ENCODE results near the gene GSX1. TPM values are rescaled to one million over a fixed set of nuclear protein-coding genes. Genes with fewer than 3 reads are reported as not detected.
A peak's percentile ranks its signal among the peaks of the same experiment; 100 is the strongest.

The GSX1 gene
- total RNA-seq, 6 donors from 2014 or later = not detected

DNA sequence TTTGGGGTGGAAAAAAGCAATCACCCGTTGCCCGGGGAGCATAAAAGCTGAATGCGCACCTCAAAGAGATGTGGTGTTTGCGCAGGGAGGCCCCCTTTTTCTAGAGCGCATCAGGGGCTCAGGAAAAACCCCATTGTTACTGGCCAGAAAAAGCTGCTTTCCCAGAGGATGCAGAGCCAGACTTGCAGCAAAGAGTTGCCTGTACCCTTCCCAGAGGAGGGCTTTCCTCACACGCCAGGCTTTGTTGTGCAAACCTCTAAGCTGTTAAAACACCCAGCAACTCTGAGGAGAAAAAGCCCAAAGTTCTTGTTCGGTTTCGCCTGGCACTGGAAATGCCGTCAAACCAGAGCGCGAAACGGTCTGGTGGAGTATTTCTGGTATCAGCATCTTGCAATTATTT, 29.3 kb downstream of the GSX1 start:
- peaks cover 0 to 4% (median 4%) of the 10 kb centered on the region in 4 donors for H3K4me1 ChIP-seq
- no peak overlapping the region for H3K27ac ChIP-seq
- no peak for DNase-seq
- no peak for ATAC-seq (ENCODE audit: low FRiP score in 2 of 2)
- H3K4me3 ChIP-seq = no peak overlapping the region
- WGBS, 2 donors = 1 to 3% methylated on average over 11 to 12 of the region's 12 CpGs
- H3K27me3 ChIP-seq = peaks cover 0 to 11% (median 0%) of the 10 kb centered on the region in 4 donors
- H3K36me3 ChIP-seq = no peaks in the 10 kb centered on the region
- TF ChIP-seq, protein P1, sequence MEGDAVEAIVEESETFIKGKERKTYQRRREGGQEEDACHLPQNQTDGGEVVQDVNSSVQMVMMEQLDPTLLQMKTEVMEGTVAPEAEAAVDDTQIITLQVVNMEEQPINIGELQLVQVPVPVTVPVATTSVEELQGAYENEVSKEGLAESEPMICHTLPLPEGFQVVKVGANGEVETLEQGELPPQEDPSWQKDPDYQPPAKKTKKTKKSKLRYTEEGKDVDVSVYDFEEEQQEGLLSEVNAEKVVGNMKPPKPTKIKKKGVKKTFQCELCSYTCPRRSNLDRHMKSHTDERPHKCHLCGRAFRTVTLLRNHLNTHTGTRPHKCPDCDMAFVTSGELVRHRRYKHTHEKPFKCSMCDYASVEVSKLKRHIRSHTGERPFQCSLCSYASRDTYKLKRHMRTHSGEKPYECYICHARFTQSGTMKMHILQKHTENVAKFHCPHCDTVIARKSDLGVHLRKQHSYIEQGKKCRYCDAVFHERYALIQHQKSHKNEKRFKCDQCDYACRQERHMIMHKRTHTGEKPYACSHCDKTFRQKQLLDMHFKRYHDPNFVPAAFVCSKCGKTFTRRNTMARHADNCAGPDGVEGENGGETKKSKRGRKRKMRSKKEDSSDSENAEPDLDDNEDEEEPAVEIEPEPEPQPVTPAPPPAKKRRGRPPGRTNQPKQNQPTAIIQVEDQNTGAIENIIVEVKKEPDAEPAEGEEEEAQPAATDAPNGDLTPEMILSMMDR (IDR thresholded peaks at IDR 0.05) = no peak
- TF ChIP-seq POLR2A (IDR thresholded peaks at IDR 0.05) (no peak), POLR2AphosphoS5 (IDR thresholded peaks at IDR 0.05) (no peak), EP300 (IDR thresholded peaks at IDR 0.05) (no peak)
- H3K9me3 ChIP-seq = no peaks in the 10 kb centered on the region

DNA sequence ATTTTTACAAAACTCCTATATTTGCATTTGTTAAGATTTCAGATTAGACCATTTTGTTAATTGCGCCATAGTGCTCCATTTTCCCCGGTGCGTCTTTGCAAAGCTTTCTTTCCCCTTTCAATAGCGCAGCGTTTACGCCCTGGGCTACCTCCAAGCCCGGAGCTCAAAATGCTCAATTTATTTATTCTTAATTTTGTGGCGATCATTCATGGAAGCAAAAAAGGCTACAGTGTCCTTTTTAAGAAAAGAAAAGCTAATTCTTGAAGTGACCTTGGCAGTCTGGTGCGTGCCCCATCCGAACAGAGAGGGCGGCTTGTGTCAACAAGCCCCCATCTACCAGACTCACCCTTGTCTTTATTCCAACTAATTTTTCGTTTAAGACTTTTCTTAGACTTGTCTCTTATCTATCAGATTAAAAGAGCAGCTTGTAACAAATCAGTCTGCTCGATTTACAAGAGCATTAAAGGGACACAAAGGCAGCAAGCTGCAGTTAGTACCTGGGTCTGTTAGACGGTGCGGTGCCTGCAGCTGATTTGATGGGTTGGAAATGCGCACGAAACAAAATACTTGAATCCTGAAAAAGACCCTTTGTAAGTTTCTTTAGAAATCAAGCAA, 30.1 kb downstream of the GSX1 start:
- TF ChIP-seq POLR2AphosphoS5 (IDR thresholded peaks at IDR 0.05) (no peak), EP300 (IDR thresholded peaks at IDR 0.05) (no peak), POLR2A (IDR thresholded peaks at IDR 0.05) (no peak)
- TF ChIP-seq, protein P1 (IDR thresholded peaks at IDR 0.05) = no peak
- Histone ChIP-seq H3K4me1 (peaks cover 0 to 8% (median 6%) of the 10 kb centered on the region in 4 donors), H3K27me3 (peaks cover 0 to 11% (median 0%) of the 10 kb centered on the region in 4 donors), H3K27ac (no peak overlapping the region), H3K9me3 (no peaks in the 10 kb centered on the region), H3K36me3 (no peaks in the 10 kb centered on the region), H3K4me3 (no peak overlapping the region)
- 6 to 7% methylated on average over 17 of the region's 17 CpGs for WGBS, 2 donors
- DNase-seq (no peak), ATAC-seq (ENCODE audit: low FRiP score in 2 of 2) (no peak)

DNA sequence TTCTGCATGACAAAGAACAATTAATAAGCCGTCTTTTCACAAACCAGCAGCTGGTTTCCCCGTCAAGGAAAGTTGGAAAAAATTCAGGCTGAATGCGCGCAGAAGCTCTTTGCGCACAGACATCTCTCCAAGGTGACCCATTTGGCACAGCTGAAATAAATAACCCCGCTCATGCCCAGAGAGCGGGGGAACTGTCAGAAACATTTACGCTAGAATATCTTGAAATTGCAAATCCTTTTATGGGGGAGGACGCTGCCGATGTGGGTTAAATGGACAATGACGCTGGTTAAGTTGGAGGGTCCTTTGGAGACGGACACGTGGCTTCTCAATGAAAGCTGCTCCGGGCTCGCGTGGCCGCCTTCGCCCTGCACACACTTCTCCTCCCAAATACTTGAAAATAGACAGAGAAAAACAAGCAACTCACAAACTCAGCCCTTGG, 30.6 kb downstream of the GSX1 start:
- no peaks in the 10 kb centered on the region for H3K36me3 ChIP-seq
- ATAC-seq (ENCODE audit: low FRiP score in 2 of 2) (no peak), DNase-seq (peak in 1 of 2 donors; percentile 47)
- H3K27me3 ChIP-seq = peaks cover 0 to 11% (median 0%) of the 10 kb centered on the region in 4 donors
- H3K9me3 ChIP-seq = no peaks in the 10 kb centered on the region
- H3K4me1 ChIP-seq = peaks cover 0 to 8% (median 6%) of the 10 kb centered on the region in 4 donors
- no peak overlapping the region for H3K27ac ChIP-seq
- H3K4me3 ChIP-seq = no peak overlapping the region
- 5 to 6% methylated on average over 18 of the region's 18 CpGs for WGBS, 2 donors
- TF ChIP-seq, protein P1 (IDR thresholded peaks at IDR 0.05) = no peak
- TF ChIP-seq EP300 (IDR thresholded peaks at IDR 0.05) = no peak
- no peak for TF ChIP-seq POLR2A (IDR thresholded peaks at IDR 0.05)
- TF ChIP-seq POLR2AphosphoS5 (IDR thresholded peaks at IDR 0.05) = no peak

DNA sequence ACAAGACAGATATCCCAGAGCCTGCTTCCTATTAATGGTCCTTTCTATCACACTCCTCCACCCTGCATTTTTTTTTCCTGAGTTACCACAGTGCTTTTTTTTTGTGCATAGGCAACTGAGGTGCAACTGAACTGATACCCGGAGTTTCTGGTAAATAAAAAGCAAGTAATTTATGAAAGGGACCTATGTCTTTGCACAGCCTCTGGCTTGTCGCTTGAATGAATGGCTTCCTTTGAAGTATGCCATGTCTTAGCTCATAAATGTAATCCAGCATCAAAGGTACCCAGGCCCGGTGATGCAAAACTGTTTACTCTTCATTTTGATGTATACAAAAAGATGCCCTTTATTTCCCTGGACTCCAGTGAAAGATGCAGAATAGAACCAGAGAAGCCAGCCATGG, 31.8 kb downstream of the GSX1 start:
- H3K27ac ChIP-seq = no peak overlapping the region
- WGBS, 2 donors = 14 to 19% methylated on average over 3 of the region's 3 CpGs
- TF ChIP-seq POLR2A (IDR thresholded peaks at IDR 0.05) = no peak
- TF ChIP-seq POLR2AphosphoS5 (IDR thresholded peaks at IDR 0.05) = no peak
- TF ChIP-seq EP300 (IDR thresholded peaks at IDR 0.05) = no peak
- TF ChIP-seq, protein P1 (IDR thresholded peaks at IDR 0.05) = no peak
- no peak overlapping the region for H3K4me3 ChIP-seq
- H3K4me1 ChIP-seq = peaks cover 0 to 8% (median 6%) of the 10 kb centered on the region in 4 donors
- H3K9me3 ChIP-seq = no peaks in the 10 kb centered on the region
- H3K36me3 ChIP-seq = no peaks in the 10 kb centered on the region
- ATAC-seq (ENCODE audit: low FRiP score in 2 of 2) = no peak
- peaks cover 0 to 11% (median 2%) of the 10 kb centered on the region in 4 donors for H3K27me3 ChIP-seq
- DNase-seq = no peak

DNA sequence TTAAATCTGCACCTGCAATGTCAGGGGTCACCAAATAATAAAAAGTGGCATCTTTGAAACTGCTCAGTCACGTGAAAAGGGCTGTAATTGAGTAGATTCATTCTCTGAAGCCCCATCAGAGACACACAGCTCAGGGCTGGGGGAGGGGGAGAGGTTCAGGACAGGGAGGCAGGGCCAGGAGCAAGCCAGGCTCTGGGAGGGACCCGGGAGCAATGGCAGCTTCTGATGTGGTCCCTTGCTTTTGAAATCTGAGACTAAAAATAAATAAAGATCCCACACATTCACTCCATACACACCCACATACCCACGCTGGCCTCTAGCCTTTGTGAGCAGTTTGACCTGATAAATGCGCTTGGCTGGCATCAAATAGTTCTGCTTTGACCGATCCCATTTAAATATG, 32.8 kb downstream of the GSX1 start:
- Histone ChIP-seq H3K4me3 (no peak overlapping the region), H3K27ac (no peak overlapping the region), H3K27me3 (peaks cover 0 to 12% (median 2%) of the 10 kb centered on the region in 4 donors), H3K9me3 (no peaks in the 10 kb centered on the region), H3K36me3 (no peaks in the 10 kb centered on the region), H3K4me1 (peaks cover 5 to 13% (median 11%) of the 10 kb centered on the region in 4 donors)
- ATAC-seq (ENCODE audit: low FRiP score in 2 of 2) = no peak
- DNase-seq = no peak
- 21 to 23% methylated on average over 5 of the region's 5 CpGs for WGBS, 2 donors
- TF ChIP-seq POLR2A (IDR thresholded peaks at IDR 0.05) (no peak), POLR2AphosphoS5 (IDR thresholded peaks at IDR 0.05) (no peak), EP300 (IDR thresholded peaks at IDR 0.05) (no peak)
- TF ChIP-seq, protein P1 (IDR thresholded peaks at IDR 0.05) = no peak
